ENCODE results near the gene RAB5IF. TPM values are rescaled to one million over a fixed set of nuclear protein-coding genes. Genes with fewer than 3 reads are reported as not detected.

RAB5IF gene
- total and polyA plus RNA-seq, 7 donors = 58.7 to 169 (median 85.1) TPM

DNA sequence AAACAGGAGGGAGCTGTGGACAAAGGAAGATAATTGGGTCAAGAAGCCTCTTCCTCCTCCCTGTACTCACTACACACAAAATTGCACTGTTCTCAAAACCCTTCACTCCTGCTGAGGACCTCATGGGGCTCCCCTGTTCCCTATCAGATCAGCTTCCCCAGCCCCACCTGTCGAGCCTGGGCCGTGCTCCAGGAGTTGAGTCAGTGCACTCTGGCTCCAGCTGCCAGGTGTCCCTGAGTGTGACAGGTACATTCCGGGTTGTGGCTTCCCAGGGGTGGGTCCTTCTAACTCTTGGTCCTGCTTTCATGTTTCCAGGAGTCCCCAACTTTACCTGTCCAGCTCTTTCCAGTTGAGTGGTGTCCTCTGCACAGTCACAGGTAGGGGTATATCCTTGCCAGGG, 8.4 kb downstream of the RAB5IF start:
- Histone ChIP-seq H3K9me3 (no peaks in the 10 kb centered on the region), H3K27me3 (no peaks in the 10 kb centered on the region), H3K4me3 (no peak overlapping the region), H3K36me3 (peaks cover 26 to 60% (median 45%) of the 10 kb centered on the region in 4 donors), H3K4me1 (no peaks in the 10 kb centered on the region), H3K27ac (no peak overlapping the region)
- no peak for DNase-seq
- intact Hi-C loops (cut with DNase I) = loop anchor here (5.0 kb wide), 1 partner anchor 273 kb away; no protein-coding TSS in a partner anchor
- 16 to 67% methylated on average over 3 of the region's 3 CpGs for WGBS, 2 donors
- no peak for TF ChIP-seq POLR2AphosphoS5 (IDR thresholded peaks at IDR 0.05)
- TF ChIP-seq, protein P1, sequence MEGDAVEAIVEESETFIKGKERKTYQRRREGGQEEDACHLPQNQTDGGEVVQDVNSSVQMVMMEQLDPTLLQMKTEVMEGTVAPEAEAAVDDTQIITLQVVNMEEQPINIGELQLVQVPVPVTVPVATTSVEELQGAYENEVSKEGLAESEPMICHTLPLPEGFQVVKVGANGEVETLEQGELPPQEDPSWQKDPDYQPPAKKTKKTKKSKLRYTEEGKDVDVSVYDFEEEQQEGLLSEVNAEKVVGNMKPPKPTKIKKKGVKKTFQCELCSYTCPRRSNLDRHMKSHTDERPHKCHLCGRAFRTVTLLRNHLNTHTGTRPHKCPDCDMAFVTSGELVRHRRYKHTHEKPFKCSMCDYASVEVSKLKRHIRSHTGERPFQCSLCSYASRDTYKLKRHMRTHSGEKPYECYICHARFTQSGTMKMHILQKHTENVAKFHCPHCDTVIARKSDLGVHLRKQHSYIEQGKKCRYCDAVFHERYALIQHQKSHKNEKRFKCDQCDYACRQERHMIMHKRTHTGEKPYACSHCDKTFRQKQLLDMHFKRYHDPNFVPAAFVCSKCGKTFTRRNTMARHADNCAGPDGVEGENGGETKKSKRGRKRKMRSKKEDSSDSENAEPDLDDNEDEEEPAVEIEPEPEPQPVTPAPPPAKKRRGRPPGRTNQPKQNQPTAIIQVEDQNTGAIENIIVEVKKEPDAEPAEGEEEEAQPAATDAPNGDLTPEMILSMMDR (IDR thresholded peaks at IDR 0.05) = no peak
- TF ChIP-seq POLR2A (IDR thresholded peaks at IDR 0.05) = no peak
- TF ChIP-seq EP300 (IDR thresholded peaks at IDR 0.05) = no peak

DNA sequence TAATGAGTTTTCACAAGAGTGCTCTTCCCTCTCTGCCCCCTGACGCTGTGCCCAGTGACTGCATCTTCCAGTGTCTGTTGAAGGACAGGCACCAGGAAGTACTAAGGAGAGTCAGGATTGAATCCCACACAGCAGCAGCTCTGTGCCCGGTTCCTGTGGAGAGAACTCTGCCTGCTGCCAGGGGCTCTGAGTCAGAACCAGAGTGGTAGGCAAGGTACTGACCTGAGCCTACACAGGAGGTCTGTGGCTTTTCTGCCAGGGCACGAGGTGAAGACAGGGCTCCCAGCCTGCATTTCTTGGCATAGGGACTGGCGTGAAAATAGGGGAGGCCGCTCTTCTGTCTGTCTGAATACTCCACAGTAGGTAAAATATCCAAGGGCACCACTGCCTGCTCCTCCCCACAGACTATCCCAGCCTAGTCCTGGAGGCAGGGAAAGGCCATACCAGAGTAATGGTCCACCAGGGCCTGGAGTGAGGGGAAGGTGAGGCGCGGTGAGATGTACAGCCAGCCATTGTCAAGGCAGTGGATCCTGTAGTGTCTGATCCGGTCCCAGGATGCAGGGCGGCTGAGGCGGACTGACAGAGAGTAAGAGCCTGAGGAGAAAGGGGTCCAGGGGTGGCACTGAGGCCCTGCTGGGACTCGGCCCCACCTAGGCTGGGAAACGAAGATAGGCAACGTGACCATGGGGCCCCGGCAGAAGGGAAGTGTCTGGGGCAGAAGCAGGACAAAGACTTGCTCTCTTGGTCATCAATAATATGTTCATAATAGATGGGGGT, 9.4 kb downstream of the RAB5IF start:
- no peak for DNase-seq
- Histone ChIP-seq H3K9me3 (no peaks in the 10 kb centered on the region), H3K4me1 (no peaks in the 10 kb centered on the region), H3K27ac (no peak overlapping the region), H3K27me3 (no peaks in the 10 kb centered on the region), H3K4me3 (no peak overlapping the region), H3K36me3 (peaks cover 18 to 51% (median 36%) of the 10 kb centered on the region in 4 donors)
- TF ChIP-seq EP300 (IDR thresholded peaks at IDR 0.05) = no peak
- TF ChIP-seq POLR2AphosphoS5 (IDR thresholded peaks at IDR 0.05) = no peak
- TF ChIP-seq, protein P1 (IDR thresholded peaks at IDR 0.05) = no peak
- no peak for TF ChIP-seq POLR2A (IDR thresholded peaks at IDR 0.05)
- WGBS, 2 donors = 90 to 92% methylated on average over 14 of the region's 14 CpGs
- intact Hi-C loops (cut with DNase I) = loop anchor here (5.0 kb wide), 1 partner anchor 272 kb away; no protein-coding TSS in a partner anchor

DNA sequence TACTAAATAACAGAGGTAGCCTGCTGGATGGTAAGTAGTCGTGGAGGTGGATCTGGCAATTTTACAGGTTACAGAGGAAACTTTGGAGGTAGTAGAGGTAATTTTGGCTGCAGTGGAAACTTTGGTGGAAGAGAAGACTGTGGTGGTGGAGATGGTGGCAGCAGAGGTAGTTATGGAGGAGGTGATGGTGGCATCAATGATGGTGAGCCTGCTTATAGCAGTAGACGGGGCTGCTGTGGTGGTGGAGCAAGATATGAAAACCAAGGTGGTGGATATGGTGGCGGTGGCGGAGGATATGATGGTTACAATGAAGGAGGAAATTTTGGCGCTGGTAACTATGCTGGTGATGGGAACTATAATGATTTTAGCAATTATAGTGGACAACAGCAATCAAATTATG, 15.3 kb downstream of the RAB5IF start:
- no peaks in the 10 kb centered on the region for H3K27me3 ChIP-seq
- no peaks in the 10 kb centered on the region for H3K36me3 ChIP-seq
- no peak overlapping the region for H3K27ac ChIP-seq
- no peak overlapping the region for H3K4me3 ChIP-seq
- H3K4me1 ChIP-seq = no peaks in the 10 kb centered on the region
- TF ChIP-seq POLR2AphosphoS5 (IDR thresholded peaks at IDR 0.05) (no peak), POLR2A (IDR thresholded peaks at IDR 0.05) (no peak), EP300 (IDR thresholded peaks at IDR 0.05) (no peak)
- TF ChIP-seq, protein P1 (IDR thresholded peaks at IDR 0.05) = no peak
- intact Hi-C loops (cut with DNase I) = no loop called here
- no peaks in the 10 kb centered on the region for H3K9me3 ChIP-seq
- WGBS, 2 donors = 94 to 96% methylated on average over 5 of the region's 5 CpGs
- DNase-seq = no peak

DNA sequence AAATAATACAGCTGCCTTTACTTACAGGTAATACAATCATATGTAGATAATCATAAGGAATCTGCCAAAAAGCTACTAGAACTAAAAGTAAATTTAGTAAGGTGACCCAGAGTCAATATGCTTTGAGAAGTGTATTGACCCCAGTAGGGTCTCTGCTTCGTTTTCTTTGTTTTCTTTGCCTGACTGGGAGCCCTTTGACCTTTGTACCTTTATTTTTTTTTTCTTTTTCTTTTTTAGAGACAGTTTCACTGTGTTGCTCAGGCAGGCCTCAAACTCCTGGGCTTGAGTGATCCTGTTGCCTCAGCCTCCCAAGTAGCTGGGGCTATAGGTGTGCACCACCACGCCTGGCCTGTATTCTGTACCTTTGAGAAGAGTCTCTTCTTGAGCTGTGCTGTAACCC, 17.9 kb downstream of the RAB5IF start:
- Histone ChIP-seq H3K9me3 (no peaks in the 10 kb centered on the region), H3K27ac (no peak overlapping the region), H3K4me1 (no peaks in the 10 kb centered on the region), H3K27me3 (no peaks in the 10 kb centered on the region), H3K4me3 (no peak overlapping the region), H3K36me3 (no peaks in the 10 kb centered on the region)
- TF ChIP-seq POLR2AphosphoS5 (IDR thresholded peaks at IDR 0.05) (no peak), EP300 (IDR thresholded peaks at IDR 0.05) (no peak), POLR2A (IDR thresholded peaks at IDR 0.05) (no peak)
- TF ChIP-seq, protein P1 (IDR thresholded peaks at IDR 0.05) = no peak
- intact Hi-C loops (cut with DNase I) = no loop called here
- DNase-seq = no peak
- WGBS, 2 donors = 61 to 82% methylated on average over 2 of the region's 2 CpGs
